Measurements from ENCODE around the gene SHROOM1.

DNA sequence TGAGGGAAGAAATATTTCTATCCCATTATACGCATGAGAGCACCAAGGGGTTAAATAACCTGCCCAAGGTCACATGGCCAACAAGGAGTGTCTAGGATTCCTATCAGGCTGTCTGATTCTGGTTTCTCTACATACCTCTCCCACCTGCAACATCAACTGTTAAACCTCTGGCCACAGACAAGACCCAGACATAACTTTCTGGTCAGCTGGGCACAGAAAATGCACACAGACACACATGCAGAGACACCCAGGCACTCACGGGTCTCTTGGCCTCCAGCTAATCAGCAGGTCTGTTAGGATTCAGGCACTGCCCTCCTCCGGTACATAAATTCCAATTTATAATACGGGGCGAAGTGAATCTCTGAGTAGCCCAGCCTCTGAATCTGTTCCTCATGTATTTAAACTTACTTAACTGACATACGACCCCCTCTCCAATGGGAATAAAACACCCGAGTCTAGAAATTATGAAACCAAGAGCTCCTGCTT, 54.9 kb downstream of the SHROOM1 start:
- TF ChIP-seq, protein P1, sequence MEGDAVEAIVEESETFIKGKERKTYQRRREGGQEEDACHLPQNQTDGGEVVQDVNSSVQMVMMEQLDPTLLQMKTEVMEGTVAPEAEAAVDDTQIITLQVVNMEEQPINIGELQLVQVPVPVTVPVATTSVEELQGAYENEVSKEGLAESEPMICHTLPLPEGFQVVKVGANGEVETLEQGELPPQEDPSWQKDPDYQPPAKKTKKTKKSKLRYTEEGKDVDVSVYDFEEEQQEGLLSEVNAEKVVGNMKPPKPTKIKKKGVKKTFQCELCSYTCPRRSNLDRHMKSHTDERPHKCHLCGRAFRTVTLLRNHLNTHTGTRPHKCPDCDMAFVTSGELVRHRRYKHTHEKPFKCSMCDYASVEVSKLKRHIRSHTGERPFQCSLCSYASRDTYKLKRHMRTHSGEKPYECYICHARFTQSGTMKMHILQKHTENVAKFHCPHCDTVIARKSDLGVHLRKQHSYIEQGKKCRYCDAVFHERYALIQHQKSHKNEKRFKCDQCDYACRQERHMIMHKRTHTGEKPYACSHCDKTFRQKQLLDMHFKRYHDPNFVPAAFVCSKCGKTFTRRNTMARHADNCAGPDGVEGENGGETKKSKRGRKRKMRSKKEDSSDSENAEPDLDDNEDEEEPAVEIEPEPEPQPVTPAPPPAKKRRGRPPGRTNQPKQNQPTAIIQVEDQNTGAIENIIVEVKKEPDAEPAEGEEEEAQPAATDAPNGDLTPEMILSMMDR (IDR thresholded peaks at IDR 0.05; ENCODE audit: low read depth, low read length), result no peak
- TF ChIP-seq, protein P2, sequence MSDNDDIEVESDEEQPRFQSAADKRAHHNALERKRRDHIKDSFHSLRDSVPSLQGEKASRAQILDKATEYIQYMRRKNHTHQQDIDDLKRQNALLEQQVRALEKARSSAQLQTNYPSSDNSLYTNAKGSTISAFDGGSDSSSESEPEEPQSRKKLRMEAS (IDR thresholded peaks at IDR 0.05; ENCODE audit: low read depth, low read length), result no peak
- TF ChIP-seq POLR2A (IDR thresholded peaks at IDR 0.05; ENCODE audit: extremely low read depth, insufficient read length) (no peak), MYC (IDR thresholded peaks at IDR 0.05; ENCODE audit: low read depth, low read length) (no peak)
